Measurements from ENCODE around the gene RCAN2. TPM values are rescaled to one million over a fixed set of nuclear protein-coding genes. Genes with fewer than 3 reads are reported as not detected.
"Not testable (repeated sequence)": the region's sequence is repeated elsewhere in the genome, so short reads cannot be mapped to it uniquely, and the experiment has no call there.

RCAN2 gene
- total RNA-seq, 2 experiments from 2014 or later, result not detected

GRCh38 chr6:46334442-46334841, 156.8 kb downstream of the RCAN2 start:
- Histone ChIP-seq H3K79me2 (ENCODE audit: insufficient read depth, low read depth, low read length) (no peaks in the 10 kb centered on the region), H4K20me1 (ENCODE audit: insufficient read depth, low read length) (no peaks in the 10 kb centered on the region), H2AFZ (ENCODE audit: low read length) (no peak overlapping the region), H3K27ac (ENCODE audit: low read depth, low read length, poor library complexity, severe bottlenecking) (no peak overlapping the region), H3K9me2 (ENCODE audit: insufficient read depth, low read length) (no peaks in the 10 kb centered on the region), H3K9me3 (ENCODE audit: low read length) (no peaks in the 10 kb centered on the region), H3K4me3 (ENCODE audit: low read depth, low read length, poor library complexity, severe bottlenecking) (no peak overlapping the region), H3K4me1 (ENCODE audit: insufficient read depth, low read length, poor library complexity, severe bottlenecking) (no peaks in the 10 kb centered on the region), H3K36me3 (ENCODE audit: insufficient read depth, low read length) (no peaks in the 10 kb centered on the region), H3K4me2 (ENCODE audit: low read length) (no peak overlapping the region)
- no peak for DNase-seq (ENCODE audit: low spot score)
- CTCF ChIA-PET (ENCODE audit: unreplicated experiment), result no interaction called here
- POLR2A ChIA-PET, result no interaction called here
- BruUV-seq (replicated peaks), result no TSS peak
- intact Hi-C loops (cut with micrococcal nuclease; ENCODE audit: unreplicated experiment), result no loop called here
- TF ChIP-seq EZH2phosphoT487 (IDR thresholded peaks at IDR 0.05; ENCODE audit: borderline replicate concordance, low read depth, low read length), result no peak
- TF ChIP-seq CTCF (conservative IDR thresholded peaks at IDR 0.05; ENCODE audit: low read length), result no peak

GRCh38 chr6:46333481-46333880, 157.8 kb downstream of the RCAN2 start:
- H2AFZ ChIP-seq (ENCODE audit: low read length), result no peak overlapping the region
- no TSS peak for BruUV-seq (replicated peaks)
- no peaks in the 10 kb centered on the region for H3K36me3 ChIP-seq (ENCODE audit: insufficient read depth, low read length)
- no peaks in the 10 kb centered on the region for H3K4me1 ChIP-seq (ENCODE audit: insufficient read depth, low read length, poor library complexity, severe bottlenecking)
- H3K4me3 ChIP-seq (ENCODE audit: low read depth, low read length, poor library complexity, severe bottlenecking), result no peak overlapping the region
- no peak for DNase-seq (ENCODE audit: low spot score)
- ChIA-PET CTCF (ENCODE audit: unreplicated experiment) (no interaction called here), POLR2A (no interaction called here)
- no peak overlapping the region for H3K4me2 ChIP-seq (ENCODE audit: low read length)
- H3K9me2 ChIP-seq (ENCODE audit: insufficient read depth, low read length), result no peaks in the 10 kb centered on the region
- TF ChIP-seq EZH2phosphoT487 (IDR thresholded peaks at IDR 0.05; ENCODE audit: borderline replicate concordance, low read depth, low read length), result no peak
- no peak for TF ChIP-seq CTCF (conservative IDR thresholded peaks at IDR 0.05; ENCODE audit: low read length)
- intact Hi-C loops (cut with micrococcal nuclease; ENCODE audit: unreplicated experiment), result no loop called here
- H3K27ac ChIP-seq (ENCODE audit: low read depth, low read length, poor library complexity, severe bottlenecking), result no peak overlapping the region
- H3K9me3 ChIP-seq (ENCODE audit: low read length), result no peaks in the 10 kb centered on the region
- H4K20me1 ChIP-seq (ENCODE audit: insufficient read depth, low read length), result no peaks in the 10 kb centered on the region
- H3K79me2 ChIP-seq (ENCODE audit: insufficient read depth, low read depth, low read length), result no peaks in the 10 kb centered on the region

GRCh38 chr6:46332448-46332847, 158.8 kb downstream of the RCAN2 start:
- H3K4me2 ChIP-seq (ENCODE audit: low read length); POLR2A ChIA-PET; BruUV-seq (replicated peaks); CTCF ChIA-PET (ENCODE audit: unreplicated experiment); H3K4me3 ChIP-seq (ENCODE audit: low read depth, low read length, poor library complexity, severe bottlenecking); H3K36me3 ChIP-seq (ENCODE audit: insufficient read depth, low read length); DNase-seq (ENCODE audit: low spot score); H3K9me3 ChIP-seq (ENCODE audit: low read length); intact Hi-C loops (cut with micrococcal nuclease; ENCODE audit: unreplicated experiment); H3K79me2 ChIP-seq (ENCODE audit: insufficient read depth, low read depth, low read length); H2AFZ ChIP-seq (ENCODE audit: low read length); H3K27ac ChIP-seq (ENCODE audit: low read depth, low read length, poor library complexity, severe bottlenecking); H3K9me2 ChIP-seq (ENCODE audit: insufficient read depth, low read length); H3K4me1 ChIP-seq (ENCODE audit: insufficient read depth, low read length, poor library complexity, severe bottlenecking); H4K20me1 ChIP-seq (ENCODE audit: insufficient read depth, low read length): not testable (repeated sequence)

Measured in OCI-LY7 (cell line).